ENCODE measurements around the gene PSD4.

GRCh38 chr2:113232123-113232522 lies 58.4 kb downstream of the PSD4 start:
- no peak for TF ChIP-seq EZH2phosphoT487 (IDR thresholded peaks at IDR 0.05; ENCODE audit: borderline replicate concordance)
- no peak for TF ChIP-seq CTCF (conservative IDR thresholded peaks at IDR 0.05; ENCODE audit: low read length)

Measured in Loucy (cell line).